Karpas-422 (cell line): ENCODE data around the gene GOLGA6C. TPM values are rescaled to one million over a fixed set of nuclear protein-coding genes. Genes with fewer than 3 reads are reported as not detected.
"Not testable (repeated sequence)": the region's sequence is repeated elsewhere in the genome, so short reads cannot be mapped to it uniquely, and the experiment has no call there.

Experiments used
- DNase-seq: peaks from one replicate; pipeline ENCODE4 v3.0.0-alpha.2; 2015
- H2AFZ ChIP-seq: fragments of 200-600 bp; sonication (generic); 2 replicates; pipeline ENCODE4 v1.6.1; 2014; ENCODE audit warnings: antibody characterized with exemption, low read length, mixed read lengths
- H3K27ac ChIP-seq: fragments of 200-600 bp; sonication (generic); 2 replicates; pipeline ENCODE4 v1.5.1; 2014; ENCODE audit warnings: mild to moderate bottlenecking, low read length, moderate library complexity
- H3K27me3 ChIP-seq: fragments of 200-600 bp; sonication (generic); 2 replicates; pipeline ENCODE4 v1.6.1; 2014; ENCODE audit warnings: low read length, mixed read lengths
- H3K36me3 ChIP-seq: fragments of 200-600 bp; sonication (generic); 2 replicates; pipeline ENCODE4 v1.6.1; 2014; ENCODE audit warnings: low read length, mixed read lengths; ENCODE audit not compliant: insufficient read depth
- H3K4me1 ChIP-seq: fragments of 200-600 bp; sonication (generic); 2 replicates; pipeline ENCODE4 v1.6.1; 2014; ENCODE audit warnings: mild to moderate bottlenecking, low read length, mixed read lengths
- H3K4me2 ChIP-seq: fragments of 200-600 bp; sonication (generic); 2 replicates; pipeline ENCODE4 v1.6.1; 2014; ENCODE audit warnings: low read length, low read depth, mild to moderate bottlenecking; ENCODE audit not compliant: poor library complexity, severe bottlenecking
- H3K4me3 ChIP-seq: fragments of 200-600 bp; sonication (generic); 2 replicates; pipeline ENCODE4 v1.5.1; 2014; ENCODE audit warnings: mild to moderate bottlenecking, antibody characterized with exemption, low read length, mixed read lengths
- H3K79me2 ChIP-seq: fragments of 200-600 bp; sonication (generic); 2 replicates; pipeline ENCODE4 v1.6.1; 2014; ENCODE audit warnings: mild to moderate bottlenecking, low read length, mixed read lengths
- H3K9ac ChIP-seq: fragments of 200-600 bp; sonication (generic); 2 replicates; pipeline ENCODE4 v1.6.0; 2014; ENCODE audit warnings: low read length
- H3K9me2 ChIP-seq: fragments of 200-600 bp; sonication (generic), shearing (Covaris generic); replicated peaks from 2 replicates; pipeline ENCODE4 v1.6.0; 2014; ENCODE audit warnings: mild to moderate bottlenecking, low read length, moderate library complexity; ENCODE audit not compliant: insufficient read depth
- H3K9me3 ChIP-seq: fragments of 300-700, 200-600 bp; sonication (generic); 2 replicates; pipeline ENCODE4 v1.6.1; 2014; ENCODE audit warnings: low read length, mixed read lengths
- H4K20me1 ChIP-seq: fragments of 200-600 bp; sonication (generic); 2 replicates; pipeline ENCODE4 v1.6.1; 2014; ENCODE audit warnings: mild to moderate bottlenecking, antibody characterized with exemption, low read length, low read depth; ENCODE audit not compliant: insufficient read depth
- small RNA-seq: library from RNA; depleted of rRNA; stranded (forward); fragments of <200 nt; gene quantifications from one replicate; pipeline ENCODE3, GENCODE V24; 2014
- total RNA-seq: library from RNA; depleted of rRNA; stranded (reverse); fragments of >200 nt; shearing (Covaris generic); gene quantifications from 2 replicates; pipeline ENCODE4 v1.2.3, GENCODE V29; 2014; ENCODE audit warnings: low replicate concordance; rRNA removed

The GOLGA6C gene
- total RNA-seq, 1 experiment from 2014 or later = not detected

DNA sequence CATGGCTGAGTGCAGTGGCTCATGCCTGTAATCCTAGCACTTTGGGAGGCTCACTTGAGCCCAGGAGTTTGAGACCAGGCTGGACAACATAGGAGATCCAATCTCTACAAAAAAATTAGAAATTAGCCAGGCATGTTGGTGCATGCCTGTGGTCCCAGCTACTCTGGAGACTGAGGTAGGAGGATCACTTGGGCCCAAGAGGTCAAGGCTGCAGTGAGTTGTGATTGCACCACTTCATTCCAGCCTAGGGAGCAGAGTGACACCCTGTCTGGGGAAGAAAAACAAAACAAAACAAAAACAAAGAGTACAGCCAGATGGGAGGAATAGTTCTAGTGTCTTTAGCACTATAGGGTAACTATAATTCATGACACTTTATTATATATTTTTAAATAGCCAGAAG is 51.6 kb downstream of the GOLGA6C start:
- Histone ChIP-seq H3K9me2 (no peaks in the 10 kb centered on the region), H3K27me3 (no peaks in the 10 kb centered on the region), H4K20me1 (no peaks in the 10 kb centered on the region), H3K36me3 (no peaks in the 10 kb centered on the region), H3K79me2 (no peaks in the 10 kb centered on the region), H3K9me3 (no peaks in the 10 kb centered on the region), H2AFZ (no peak overlapping the region), H3K4me1 (peaks cover 6% of the 10 kb centered on the region), H3K9ac (no peak overlapping the region), H3K4me2 (no peak overlapping the region), H3K4me3 (no peak overlapping the region), H3K27ac (no peak overlapping the region)
- no peak for DNase-seq

DNA sequence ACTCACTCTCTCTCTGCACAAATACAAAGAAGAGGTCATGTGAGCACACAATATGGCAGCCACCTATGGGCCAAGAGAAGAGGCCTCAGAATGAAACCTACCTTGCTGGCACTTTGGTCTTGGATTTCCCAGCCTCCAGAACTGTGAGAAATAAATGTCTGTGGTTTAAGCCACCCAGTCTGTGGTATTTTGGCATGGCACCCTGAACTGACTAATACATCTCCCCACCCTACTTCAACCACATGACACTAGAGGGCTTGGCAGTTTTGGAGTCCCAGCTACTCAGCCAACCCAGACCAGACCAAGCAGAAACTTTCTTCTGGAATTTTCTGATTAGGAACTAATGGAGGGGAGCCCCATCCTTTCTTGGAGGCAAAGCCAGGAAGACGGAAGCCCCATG is 54.4 kb downstream of the GOLGA6C start:
- not testable (repeated sequence) for H3K4me2 ChIP-seq, H3K4me1 ChIP-seq, DNase-seq, H3K9me3 ChIP-seq, H3K9me2 ChIP-seq, H3K27me3 ChIP-seq, H3K4me3 ChIP-seq, H3K9ac ChIP-seq, H3K27ac ChIP-seq, H4K20me1 ChIP-seq, H3K36me3 ChIP-seq, H2AFZ ChIP-seq, H3K79me2 ChIP-seq

DNA sequence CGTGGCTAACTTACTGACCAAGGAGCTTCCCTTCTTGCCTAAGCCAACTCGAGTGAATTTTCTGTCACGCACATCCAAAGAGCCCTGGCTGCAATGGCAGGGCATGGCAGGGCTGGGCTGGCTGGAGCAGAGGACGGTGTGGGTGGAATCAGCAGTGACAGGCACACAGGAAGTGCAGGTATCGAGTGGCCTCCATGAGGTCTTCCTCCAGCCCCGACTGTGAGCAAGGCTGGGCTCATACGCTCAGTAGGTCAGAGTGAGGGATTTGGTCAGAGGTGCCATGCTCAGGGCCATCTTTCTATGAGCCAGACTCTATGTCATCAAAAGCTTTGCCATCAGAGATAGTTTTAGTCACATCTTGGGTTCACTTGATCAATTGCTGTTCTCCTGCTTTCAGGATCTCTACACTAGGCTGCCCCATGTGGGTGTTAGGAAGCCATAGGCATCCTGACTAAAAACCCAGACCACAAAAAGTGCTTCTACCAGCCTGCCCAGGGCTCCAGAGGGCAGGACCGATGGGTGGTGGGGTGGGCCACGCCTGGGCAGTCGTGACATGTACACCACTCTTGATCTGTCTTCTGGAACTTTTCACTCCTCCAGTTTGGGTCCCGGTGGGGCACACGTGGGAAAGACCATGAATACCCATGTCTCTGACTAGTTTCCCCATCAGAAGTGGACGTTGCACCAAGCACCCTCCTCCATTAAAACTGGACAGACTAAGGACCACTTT is 55.1 kb downstream of the GOLGA6C start:
- H3K79me2 ChIP-seq = no peaks in the 10 kb centered on the region
- no peaks in the 10 kb centered on the region for H3K9me3 ChIP-seq
- no peak for DNase-seq
- no peak overlapping the region for H3K27ac ChIP-seq
- H3K36me3 ChIP-seq = no peaks in the 10 kb centered on the region
- no peaks in the 10 kb centered on the region for H4K20me1 ChIP-seq
- H3K4me2 ChIP-seq = no peak overlapping the region
- no peak overlapping the region for H2AFZ ChIP-seq
- H3K9ac ChIP-seq = no peak overlapping the region
- no peak overlapping the region for H3K4me3 ChIP-seq
- peaks cover 10% of the 10 kb centered on the region for H3K4me1 ChIP-seq
- H3K9me2 ChIP-seq = no peaks in the 10 kb centered on the region
- no peaks in the 10 kb centered on the region for H3K27me3 ChIP-seq

DNA sequence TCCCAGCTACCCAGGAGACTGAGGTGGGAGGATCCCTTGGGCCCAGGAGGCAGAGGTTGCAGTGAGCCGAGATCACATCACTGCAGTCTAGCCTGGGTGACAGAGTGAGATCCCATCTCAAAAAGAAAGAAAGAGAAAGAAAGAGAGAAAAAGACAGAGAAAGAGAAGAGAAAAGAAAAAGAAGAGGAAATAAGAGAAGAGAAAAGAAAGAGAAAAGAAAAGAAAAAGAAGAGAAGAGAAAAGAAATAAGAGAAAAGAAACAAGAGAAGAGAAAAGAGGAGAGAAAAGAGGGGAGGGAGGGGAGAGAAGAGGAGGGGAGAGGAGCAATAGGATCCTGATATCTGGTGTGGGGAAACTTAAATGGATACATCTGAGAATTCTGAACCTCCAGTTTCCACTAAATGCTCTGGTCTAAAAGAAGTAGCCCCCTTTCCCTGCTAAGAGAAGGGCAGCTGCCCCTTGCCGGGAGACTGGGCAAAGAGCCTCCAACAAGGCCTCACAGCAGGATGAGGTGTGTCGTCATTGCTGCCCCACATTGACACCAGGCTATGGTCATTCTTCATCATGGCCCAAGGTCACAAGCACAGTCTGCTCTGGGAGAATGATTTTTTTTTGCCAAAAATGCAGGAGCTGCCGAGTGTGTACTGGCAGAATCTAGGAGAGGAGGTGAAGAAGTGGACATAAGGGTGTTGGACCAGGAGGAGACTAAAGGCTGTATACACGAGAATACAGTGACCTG is 56.6 kb downstream of the GOLGA6C start:
- no peaks in the 10 kb centered on the region for H3K9me2 ChIP-seq
- no peak overlapping the region for H3K27ac ChIP-seq
- no peak overlapping the region for H3K9ac ChIP-seq
- peaks cover 10% of the 10 kb centered on the region for H3K4me1 ChIP-seq
- H3K4me3 ChIP-seq = no peak overlapping the region
- no peaks in the 10 kb centered on the region for H3K27me3 ChIP-seq
- no peak overlapping the region for H2AFZ ChIP-seq
- no peaks in the 10 kb centered on the region for H3K9me3 ChIP-seq
- no peaks in the 10 kb centered on the region for H4K20me1 ChIP-seq
- H3K79me2 ChIP-seq = no peaks in the 10 kb centered on the region
- H3K4me2 ChIP-seq = no peak overlapping the region
- H3K36me3 ChIP-seq = no peaks in the 10 kb centered on the region
- DNase-seq = no peak

DNA sequence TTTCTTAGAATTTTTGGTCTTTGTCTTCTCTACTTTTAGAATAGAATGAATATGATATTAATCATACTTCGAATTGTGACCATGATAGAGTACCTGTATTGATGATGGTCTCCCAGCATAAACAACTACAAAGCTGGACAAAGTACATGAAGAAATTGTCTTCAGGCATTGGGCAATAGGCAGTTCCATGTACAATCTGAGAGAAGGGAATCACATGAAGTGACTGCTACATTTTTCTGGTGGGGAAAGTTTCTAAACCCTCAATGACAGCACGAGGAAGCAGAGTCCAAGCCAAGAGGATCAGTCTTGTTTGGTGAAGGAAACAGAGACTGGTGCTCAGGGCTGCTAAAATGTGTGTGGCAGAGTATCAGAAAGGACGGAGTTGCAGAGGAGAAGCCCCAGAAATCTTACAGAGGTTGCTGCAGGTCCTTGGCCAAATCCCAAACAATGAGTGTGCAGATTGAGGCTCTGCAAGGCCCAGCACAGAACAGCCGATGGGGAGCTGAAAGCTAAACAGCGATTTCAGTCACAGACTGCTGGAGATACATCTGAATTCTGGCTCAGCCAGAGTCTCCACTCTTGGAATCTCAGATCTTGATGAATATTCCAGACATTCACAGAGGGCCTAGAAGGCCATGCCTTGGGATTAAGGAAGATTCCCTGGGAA is 61.2 kb downstream of the GOLGA6C start:
- not testable (repeated sequence) for H3K4me2 ChIP-seq, H3K9me3 ChIP-seq

More for the DNA sequence above, 61.2 kb downstream of the GOLGA6C start:
- H3K36me3 ChIP-seq, H3K4me1 ChIP-seq, H3K27ac ChIP-seq, H2AFZ ChIP-seq, H3K9ac ChIP-seq, DNase-seq, H4K20me1 ChIP-seq, H3K79me2 ChIP-seq, H3K4me3 ChIP-seq, H3K9me2 ChIP-seq, H3K27me3 ChIP-seq: not testable (repeated sequence)

Small RNAs within 50 kb of the gene (small RNA-seq; reads per million reads assigned to genes)
- gene AC068338.1 = not detected
- not detected for gene RN7SL327P
- gene RN7SL489P = not detected

Other genes starting within 250 kb of the GOLGA6C start
- 19.3 and 30.6 TPM in 2 replicates for gene PPCDC, start 234.7 kb upstream of the GOLGA6C start, total RNA-seq
- gene C15orf39, start 56.5 kb upstream of the GOLGA6C start, total RNA-seq = 11.3 and 17.5 TPM in 2 replicates
- not detected in 2 replicates for gene GOLGA6D, start 24.5 kb downstream of the GOLGA6C start, total RNA-seq
- 43.6 and 108 TPM in 2 replicates for gene COMMD4, start 77.7 kb downstream of the GOLGA6C start, total RNA-seq
- gene NEIL1, start 88.7 kb downstream of the GOLGA6C start, total RNA-seq = 16.2 and 22.0 TPM in 2 replicates
- 78.7 and 131 TPM in 2 replicates for gene MAN2C1, start 110.3 kb downstream of the GOLGA6C start, total RNA-seq
- gene SIN3A, start 193.4 kb downstream of the GOLGA6C start, total RNA-seq = 28.9 and 45.3 TPM in 2 replicates